ENCODE measurements around the gene TEX12.
A peak's percentile ranks its signal among the peaks of the same experiment; 100 is the strongest.

TEX12 gene

GRCh38 chr11:112211536-112211935, 44.4 kb downstream of the TEX12 start:
- H3K27ac Mint-ChIP-seq: no peak overlapping the region
- no peak overlapping the region for H3K4me3 Mint-ChIP-seq
- no peaks in the 10 kb centered on the region for H3K4me1 Mint-ChIP-seq
- peaks cover 2% of the 10 kb centered on the region for H3K27me3 Mint-ChIP-seq
- ATAC-seq (ENCODE audit: low read depth) (no peak), DNase-seq (ENCODE audit: low spot score in 2 of 2) (no peak)
- H3K36me3 Mint-ChIP-seq: no peaks in the 10 kb centered on the region
- H3K9me3 Mint-ChIP-seq: no peaks in the 10 kb centered on the region

- no peak overlapping the region for H3K27ac Mint-ChIP-seq
- H3K36me3 Mint-ChIP-seq: no peaks in the 10 kb centered on the region
- H3K4me1 Mint-ChIP-seq: no peaks in the 10 kb centered on the region
- no peak overlapping the region for H3K4me3 Mint-ChIP-seq
- ATAC-seq (ENCODE audit: low read depth): no peak
- no peaks in the 10 kb centered on the region for H3K9me3 Mint-ChIP-seq
- DNase-seq (ENCODE audit: low spot score in 2 of 2): no peak
- H3K27me3 Mint-ChIP-seq: peaks cover 2% of the 10 kb centered on the region
Measured at GRCh38 chr11:112212290-112212689, 45.1 kb downstream of the TEX12 start.

GRCh38 chr11:112212710-112213109, 45.5 kb downstream of the TEX12 start:
- Mint-ChIP-seq H3K9me3 (no peaks in the 10 kb centered on the region), H3K4me3 (no peak overlapping the region), H3K36me3 (no peaks in the 10 kb centered on the region), H3K27ac (no peak overlapping the region), H3K4me1 (no peaks in the 10 kb centered on the region), H3K27me3 (peaks cover 2% of the 10 kb centered on the region)
- DNase-seq (ENCODE audit: low spot score in 2 of 2) (no peak), ATAC-seq (ENCODE audit: low read depth) (no peak)

- H3K4me1 Mint-ChIP-seq: no peaks in the 10 kb centered on the region
- no peaks in the 10 kb centered on the region for H3K36me3 Mint-ChIP-seq
- DNase-seq (ENCODE audit: low spot score in 2 of 2) (no peak), ATAC-seq (ENCODE audit: low read depth) (no peak)
- H3K4me3 Mint-ChIP-seq: no peak overlapping the region
- no peaks in the 10 kb centered on the region for H3K9me3 Mint-ChIP-seq
- no peak overlapping the region for H3K27ac Mint-ChIP-seq
- peaks cover 2% of the 10 kb centered on the region for H3K27me3 Mint-ChIP-seq
Measured at GRCh38 chr11:112213753-112214152, 46.6 kb downstream of the TEX12 start.

GRCh38 chr11:112215621-112216020, 48.4 kb downstream of the TEX12 start:
- no peak for DNase-seq (ENCODE audit: low spot score in 2 of 2)
- ATAC-seq (ENCODE audit: low read depth): no peak
- no peak overlapping the region for H3K4me3 Mint-ChIP-seq
- H3K27ac Mint-ChIP-seq: no peak overlapping the region
- peaks cover 2% of the 10 kb centered on the region for H3K27me3 Mint-ChIP-seq
- H3K36me3 Mint-ChIP-seq: no peaks in the 10 kb centered on the region
- H3K9me3 Mint-ChIP-seq: no peaks in the 10 kb centered on the region
- H3K4me1 Mint-ChIP-seq: peaks cover 5% of the 10 kb centered on the region

GRCh38 chr11:112216561-112217105, 49.5 kb downstream of the TEX12 start:
- no peak for DNase-seq (ENCODE audit: low spot score in 2 of 2)
- H3K9me3 Mint-ChIP-seq: no peaks in the 10 kb centered on the region

GRCh38 chr11:112219476-112220232, 52.5 kb downstream of the TEX12 start:
- no peaks in the 10 kb centered on the region for H3K27me3 Mint-ChIP-seq
- peak; percentile 99 for ATAC-seq (ENCODE audit: low read depth)
- H3K4me3 Mint-ChIP-seq: no peak overlapping the region
- peak; percentile 38 to 70 for DNase-seq (ENCODE audit: low spot score in 2 of 2)
- no peak overlapping the region for H3K27ac Mint-ChIP-seq
- H3K36me3 Mint-ChIP-seq: no peaks in the 10 kb centered on the region
- H3K9me3 Mint-ChIP-seq: no peaks in the 10 kb centered on the region
- peaks cover 5% of the 10 kb centered on the region for H3K4me1 Mint-ChIP-seq

More at GRCh38 chr11:112216561-112217105, 49.5 kb downstream of the TEX12 start:
- Mint-ChIP-seq H3K4me1 (peaks cover 5% of the 10 kb centered on the region), H3K36me3 (no peaks in the 10 kb centered on the region), H3K27ac (no peak overlapping the region), H3K4me3 (no peak overlapping the region), H3K27me3 (peaks cover 2% of the 10 kb centered on the region)
- ATAC-seq (ENCODE audit: low read depth): no peak

GRCh38 chr11:112221274-112221835, 54.2 kb downstream of the TEX12 start:
- no peak for ATAC-seq (ENCODE audit: low read depth)
- Mint-ChIP-seq H3K36me3 (peaks cover 2% of the 10 kb centered on the region), H3K4me1 (peaks cover 5% of the 10 kb centered on the region), H3K27ac (no peak overlapping the region), H3K4me3 (no peak overlapping the region), H3K27me3 (no peaks in the 10 kb centered on the region), H3K9me3 (no peaks in the 10 kb centered on the region)
- no peak for DNase-seq (ENCODE audit: low spot score in 2 of 2)

Measured in memory B cell (primary cell).